HG02943 (cell line): ENCODE results near the gene CCDC183.
"Not testable (repeated sequence)": the region's sequence is repeated elsewhere in the genome, so short reads cannot be mapped to it uniquely, and the experiment has no call there.

ENCODE experiments used
- ATAC-seq: cut with Tn5 transposase; IDR thresholded peaks from one replicate; pipeline ENCODE4 v1.9.1; 2021; ENCODE audit warnings: mild to moderate bottlenecking, low read depth, moderate library complexity; ENCODE audit not compliant: unreplicated experiment

The CCDC183 gene

DNA sequence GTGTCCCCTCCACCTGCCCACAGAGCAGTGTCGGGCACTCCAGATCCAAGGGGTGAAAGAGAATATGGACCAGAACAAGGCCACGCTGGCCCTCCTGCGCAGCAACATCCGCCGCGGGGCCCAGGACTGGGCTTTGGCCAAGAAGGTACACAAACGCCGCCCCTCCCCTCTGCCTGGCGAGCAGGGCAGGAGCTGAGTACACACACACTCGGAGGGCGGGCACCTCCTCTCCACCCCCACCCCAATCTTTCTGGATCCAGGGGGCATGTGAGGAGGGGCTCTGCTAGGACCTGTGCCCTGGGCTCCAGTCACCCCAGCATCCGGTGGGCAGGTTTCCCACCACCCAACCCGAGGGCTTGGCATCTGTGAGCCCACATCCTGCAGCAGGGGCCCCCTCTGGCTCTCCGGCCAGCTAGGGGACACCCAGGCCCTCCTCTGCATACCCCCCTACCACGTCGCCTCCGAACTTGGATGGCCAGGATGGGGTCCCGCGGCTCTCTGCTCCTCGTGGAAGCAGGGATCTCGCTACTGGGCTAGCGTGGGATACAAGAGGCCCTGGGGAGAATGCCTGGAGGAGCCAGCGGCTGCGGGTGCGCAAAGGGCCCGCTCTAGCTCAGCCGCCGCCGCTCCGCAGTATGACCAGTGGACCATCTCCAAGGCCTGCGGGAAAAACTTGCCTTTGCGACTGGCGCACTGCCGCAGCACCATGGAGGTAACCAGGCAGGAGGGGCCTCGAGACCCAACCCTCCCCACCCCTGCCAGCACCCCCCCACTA, 3.1 kb downstream of the CCDC183 start:
- no peak for ATAC-seq

DNA sequence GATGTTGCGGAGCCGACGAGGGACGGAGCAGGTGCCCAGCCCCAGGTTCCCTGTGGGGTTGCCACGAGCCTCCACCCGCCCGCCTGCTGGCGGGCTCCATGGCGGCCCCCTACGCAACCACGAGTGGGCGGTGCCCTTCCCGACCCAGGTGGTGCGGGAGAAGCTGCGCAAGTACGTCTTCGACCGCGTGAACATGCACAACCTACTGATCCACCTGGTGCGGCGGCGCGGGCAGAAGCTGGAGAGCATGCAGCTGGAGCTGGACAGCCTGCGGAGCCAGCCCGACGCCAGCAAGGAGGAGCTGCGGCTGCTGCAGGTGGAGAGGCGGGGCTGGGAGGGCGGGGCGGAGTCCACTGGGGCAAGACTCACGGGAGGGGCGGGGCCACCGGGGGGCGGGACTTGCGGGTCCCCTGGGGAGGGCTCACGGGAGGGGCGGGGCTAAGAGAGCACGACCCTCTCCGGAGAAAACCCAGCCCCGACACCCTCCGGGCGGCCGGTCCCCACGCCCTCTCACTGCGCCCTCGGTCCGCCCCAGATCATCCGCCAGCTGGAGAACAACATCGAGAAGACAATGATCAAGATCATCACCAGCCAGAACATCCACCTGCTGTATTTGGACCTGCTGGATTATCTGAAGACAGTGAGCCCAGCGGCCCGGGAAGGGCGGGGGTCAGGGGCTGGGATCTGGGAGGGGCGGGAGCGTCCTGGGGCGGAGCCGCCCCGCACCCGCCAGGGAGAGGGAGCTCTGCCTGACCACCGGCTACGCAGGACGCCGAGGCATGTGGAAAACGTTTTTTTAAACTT, 3.9 kb downstream of the CCDC183 start:
- no peak for ATAC-seq

DNA sequence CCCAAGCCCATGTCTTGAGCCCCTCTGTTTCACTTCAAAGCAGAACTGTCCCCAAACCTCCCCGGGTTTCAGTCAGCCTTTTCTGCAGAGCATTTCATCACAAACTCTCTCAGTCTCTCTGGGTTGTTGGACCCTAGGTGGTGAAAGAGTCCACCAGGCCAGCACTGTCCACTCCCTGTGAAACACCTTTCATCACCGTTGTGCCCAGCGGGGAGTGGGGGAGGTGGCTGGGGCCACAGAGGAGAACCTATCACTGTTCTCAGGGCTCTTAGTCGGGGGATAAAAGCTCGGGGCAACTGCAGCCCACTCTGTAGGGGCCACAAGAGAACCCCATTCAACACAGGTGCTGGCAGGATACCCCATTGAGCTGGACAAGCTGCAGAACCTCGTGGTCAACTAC, 6.2 kb downstream of the CCDC183 start:
- ATAC-seq = no peak

DNA sequence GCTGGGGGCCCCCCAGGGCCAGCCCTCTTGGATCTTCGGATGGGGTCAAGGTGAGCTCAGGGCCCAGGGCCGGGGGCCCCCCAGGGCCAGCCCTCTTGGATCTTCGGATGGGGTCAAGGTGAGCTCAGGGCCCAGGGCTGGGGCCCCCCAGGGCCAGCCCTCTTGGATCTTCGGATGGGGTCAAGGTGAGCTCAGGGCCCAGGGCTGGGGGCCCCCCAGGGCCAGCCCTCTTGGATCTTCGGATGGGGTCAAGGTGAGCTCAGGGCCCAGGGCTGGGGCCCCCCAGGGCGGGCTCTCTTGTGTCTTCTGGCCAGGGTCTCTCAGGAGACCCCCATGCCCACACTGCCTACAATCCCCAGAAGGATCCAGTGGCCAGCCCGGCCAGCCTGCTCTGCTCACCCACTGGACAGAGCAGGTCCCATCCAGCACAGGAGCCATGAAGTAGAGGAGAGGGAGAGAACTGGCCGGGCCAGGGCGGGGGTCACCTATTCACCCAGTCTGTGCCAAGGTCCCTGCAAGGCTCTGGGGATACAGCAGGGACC, 6.9 kb downstream of the CCDC183 start:
- ATAC-seq = not testable (repeated sequence)

DNA sequence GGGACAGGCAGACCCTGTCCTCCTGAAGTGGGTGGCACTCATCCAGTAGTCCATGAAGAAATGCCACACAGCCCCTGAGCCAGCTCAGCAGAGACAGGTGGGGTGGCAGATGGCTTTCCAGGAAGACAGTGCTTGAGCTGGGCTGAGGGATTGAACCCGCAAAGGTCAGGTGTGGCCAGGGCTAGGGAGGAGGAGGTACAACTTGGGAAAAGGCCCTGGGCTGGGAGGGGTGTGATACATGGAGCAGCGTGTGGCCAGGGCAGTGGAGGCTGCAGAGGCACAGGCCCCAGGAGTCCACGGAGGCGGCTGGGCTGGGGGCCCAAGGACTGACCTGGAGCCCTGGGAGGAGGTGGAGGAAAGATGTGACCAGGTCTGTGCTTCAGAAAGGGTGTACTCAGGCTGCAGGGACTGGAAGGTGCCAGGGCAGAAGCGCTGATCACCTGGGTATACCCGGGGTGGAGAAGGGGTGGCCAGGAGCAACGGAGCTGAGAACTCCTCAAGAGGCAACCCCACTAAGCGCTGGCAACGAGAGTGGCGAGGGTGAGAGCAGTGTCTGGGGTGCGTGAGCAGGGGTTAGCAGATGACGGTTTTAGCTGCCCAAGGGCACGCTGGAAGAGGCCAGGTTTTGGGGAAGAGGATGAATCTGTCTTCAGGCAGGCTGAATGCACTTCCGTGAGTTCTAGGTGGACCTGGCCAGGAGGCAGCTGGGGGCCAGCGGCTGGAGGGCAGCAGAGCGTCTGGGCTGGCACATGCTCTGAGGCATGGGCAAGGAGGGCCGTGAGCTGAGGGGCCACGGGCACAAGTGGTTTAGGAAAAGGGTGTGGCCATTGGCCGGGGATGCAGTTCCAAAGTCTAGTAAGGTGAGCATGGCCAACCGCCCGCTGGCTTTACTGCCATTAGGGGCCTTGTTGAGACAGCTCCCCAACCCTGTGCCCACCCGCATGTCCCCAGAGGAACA, 7.7 kb downstream of the CCDC183 start:
- no peak for ATAC-seq

DNA sequence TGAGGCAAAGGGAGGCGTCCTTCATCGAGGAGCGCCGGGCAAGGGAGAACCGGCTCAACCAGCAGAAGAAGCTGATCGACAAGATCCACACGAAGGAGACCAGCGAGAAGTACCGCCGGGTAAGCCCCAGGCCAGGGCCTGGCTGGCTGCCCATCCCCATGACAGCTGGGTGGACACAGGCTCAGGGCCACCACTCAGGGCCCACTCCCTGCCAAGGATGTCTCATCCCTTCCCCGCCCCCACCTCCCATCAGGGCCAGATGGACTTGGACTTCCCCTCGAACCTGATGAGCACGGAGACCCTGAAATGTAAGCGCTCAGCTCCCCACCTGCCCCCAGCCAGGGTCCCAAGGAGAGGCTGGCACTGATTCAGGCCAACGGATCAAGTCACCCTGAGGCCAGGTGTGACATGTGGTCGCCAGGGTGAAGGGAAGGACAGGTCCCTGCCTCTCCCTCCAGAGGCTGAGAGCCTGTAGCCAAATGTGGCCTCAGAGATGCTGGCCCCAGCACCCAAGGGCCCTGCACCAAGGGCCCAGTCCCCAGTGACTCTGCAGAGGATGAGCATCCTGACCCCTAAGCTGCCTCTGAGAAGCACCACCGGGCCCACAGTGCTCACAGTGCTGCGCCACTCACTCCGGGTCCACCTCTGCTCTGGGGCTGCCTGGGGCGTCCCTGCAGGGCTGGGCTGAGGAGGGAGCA, 8.5 kb downstream of the CCDC183 start:
- no peak for ATAC-seq

DNA sequence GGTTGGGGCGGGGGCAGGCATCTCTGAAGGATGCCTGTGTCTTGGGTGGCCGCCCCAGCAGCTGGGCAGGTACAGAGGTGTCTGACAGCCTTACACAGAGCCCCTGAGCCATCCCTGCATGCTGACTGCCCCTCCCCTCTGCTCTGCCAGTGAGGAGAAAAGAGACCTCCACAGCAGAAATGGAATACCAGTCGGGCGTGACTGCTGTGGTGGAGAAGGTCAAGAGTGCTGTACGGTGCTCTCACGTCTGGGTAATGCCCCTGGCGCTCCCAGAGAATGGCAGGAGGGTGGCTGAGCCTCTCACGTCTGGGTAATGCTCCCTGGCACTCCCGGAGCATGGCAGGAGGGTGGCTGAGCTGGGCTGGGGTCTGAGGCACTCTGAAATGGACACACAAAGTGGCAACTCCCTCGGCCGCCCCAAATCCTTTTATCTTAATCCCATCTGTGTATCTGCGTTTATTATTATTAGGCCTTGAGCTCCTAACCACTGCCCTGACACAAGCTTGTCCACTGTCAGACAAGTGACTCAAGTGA, 9.1 kb downstream of the CCDC183 start:
- ATAC-seq = no peak

DNA sequence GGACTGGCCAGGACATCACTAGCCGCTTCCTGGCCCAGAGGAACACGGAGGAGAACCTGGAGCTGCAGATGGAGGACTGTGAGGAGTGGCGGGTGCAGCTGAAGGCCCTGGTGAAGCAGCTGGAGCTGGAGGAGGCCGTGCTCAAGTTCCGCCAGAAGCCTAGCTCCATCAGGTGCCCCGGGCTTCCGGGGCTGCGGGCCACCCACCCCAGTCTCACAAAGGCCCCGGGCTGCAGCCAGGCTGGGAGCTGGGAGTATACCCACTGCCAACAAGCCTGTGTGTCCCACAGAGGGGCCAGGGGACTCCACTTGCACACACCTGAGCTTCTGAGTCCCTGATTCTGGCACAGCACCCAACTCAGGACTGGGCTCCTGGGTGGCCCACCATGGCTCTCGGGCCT, 9.9 kb downstream of the CCDC183 start:
- no peak for ATAC-seq

DNA sequence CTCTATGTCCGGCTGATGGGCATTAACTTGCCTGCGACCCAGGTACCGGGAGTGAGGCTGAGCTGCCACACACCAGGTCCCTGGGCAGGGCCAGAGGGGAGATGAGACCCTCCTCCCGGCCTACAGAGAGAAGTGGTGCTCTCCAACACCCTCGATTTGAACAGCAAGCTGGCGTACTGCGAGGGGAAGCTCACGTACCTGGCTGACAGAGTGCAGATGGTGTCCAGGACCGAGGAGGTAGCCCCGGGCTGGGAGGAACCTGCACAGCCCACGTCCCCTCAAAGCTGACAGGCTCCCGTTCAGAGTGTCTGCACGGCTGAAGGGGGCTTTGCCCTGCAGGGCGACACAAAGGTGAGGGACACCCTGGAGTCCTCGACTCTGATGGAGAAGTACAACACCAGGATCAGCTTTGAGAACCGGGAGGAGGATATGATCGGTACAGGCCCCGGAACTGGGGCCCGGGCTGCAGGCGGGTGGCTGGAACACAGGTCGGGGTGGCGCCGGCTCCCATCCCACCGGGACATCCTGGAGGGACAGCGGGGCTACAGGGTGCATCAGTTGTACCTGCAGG, 10.6 kb downstream of the CCDC183 start:
- no peak for ATAC-seq

DNA sequence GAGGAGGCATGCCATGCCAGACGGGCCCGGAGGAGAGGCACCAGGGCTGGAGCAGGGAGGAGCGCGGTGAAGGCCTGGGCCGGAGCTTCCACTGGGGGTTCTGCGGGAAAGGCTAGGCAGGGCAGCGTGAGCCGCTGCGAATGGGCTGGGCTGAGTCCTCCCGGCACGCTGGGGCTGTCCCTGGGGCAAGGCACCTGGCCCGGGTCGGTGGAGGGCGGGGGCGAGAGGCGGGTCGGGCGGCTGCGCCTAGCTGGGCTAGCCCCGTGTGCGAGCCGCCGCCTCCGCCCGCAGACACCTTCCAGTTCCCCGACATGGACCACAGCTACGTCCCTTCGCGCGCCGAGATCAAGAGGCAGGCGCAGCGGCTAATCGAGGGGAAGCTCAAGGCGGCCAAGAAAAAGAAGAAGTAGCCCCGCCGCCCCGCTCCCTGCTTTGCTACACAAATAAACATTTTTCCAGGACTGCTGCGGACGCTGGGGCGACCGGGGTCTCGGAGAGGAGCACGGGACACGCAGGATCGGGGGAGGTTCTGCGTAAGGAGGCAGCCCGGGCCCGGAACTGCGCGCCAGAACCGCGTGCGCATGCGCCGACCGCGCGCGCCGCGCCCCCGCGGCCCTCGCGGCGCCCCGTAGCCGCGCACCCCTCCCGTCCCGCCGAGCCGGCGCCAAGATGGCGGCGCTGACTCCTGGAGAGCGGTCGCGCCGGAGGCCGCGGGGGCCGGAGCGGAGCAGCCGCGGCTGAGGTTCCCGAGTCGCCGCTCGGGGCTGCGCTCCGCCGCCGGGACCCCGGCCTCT, 11.3 kb downstream of the CCDC183 start, which contains the start of gene RABL6:
Gene RABL6 (plus strand): TSS at position 668 of the 794 bp plus-strand sequence. CDS start 249 bp downstream, outside the sequence.
- peak; percentile 87 for ATAC-seq

DNA sequence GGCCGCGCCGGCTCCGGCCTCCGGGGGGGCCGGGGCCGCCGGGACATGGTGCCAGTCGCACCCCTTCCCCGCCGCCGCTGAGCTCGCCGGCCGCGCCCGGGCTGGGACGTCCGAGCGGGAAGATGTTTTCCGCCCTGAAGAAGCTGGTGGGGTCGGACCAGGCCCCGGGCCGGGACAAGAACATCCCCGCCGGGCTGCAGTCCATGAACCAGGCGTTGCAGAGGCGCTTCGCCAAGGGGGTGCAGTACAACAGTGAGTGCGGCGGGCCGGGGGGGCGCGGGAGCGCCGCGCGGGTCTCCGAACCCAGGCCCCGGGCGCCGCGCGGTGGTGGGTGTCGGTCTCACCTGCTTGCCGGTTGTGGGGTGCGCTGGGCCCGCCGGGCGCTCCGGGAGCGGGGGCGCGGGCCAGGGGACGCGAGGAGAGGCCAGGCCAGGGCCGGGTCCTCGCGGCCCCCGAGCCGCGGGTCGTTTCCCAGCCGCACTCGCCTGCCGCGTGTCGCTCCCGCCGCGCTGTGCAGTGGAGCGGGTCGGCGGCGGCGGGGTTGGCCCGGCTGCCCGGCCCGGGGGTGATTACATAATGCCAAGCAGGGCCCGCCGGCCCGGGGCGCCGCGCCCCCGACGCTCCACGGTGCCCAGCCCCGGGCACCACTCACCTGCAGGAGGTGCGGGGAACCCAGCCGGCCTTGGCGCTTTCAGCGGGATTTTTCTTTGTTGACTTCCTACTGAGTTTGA, 12.1 kb downstream of the CCDC183 start:
- peak; percentile 21 for ATAC-seq

DNA sequence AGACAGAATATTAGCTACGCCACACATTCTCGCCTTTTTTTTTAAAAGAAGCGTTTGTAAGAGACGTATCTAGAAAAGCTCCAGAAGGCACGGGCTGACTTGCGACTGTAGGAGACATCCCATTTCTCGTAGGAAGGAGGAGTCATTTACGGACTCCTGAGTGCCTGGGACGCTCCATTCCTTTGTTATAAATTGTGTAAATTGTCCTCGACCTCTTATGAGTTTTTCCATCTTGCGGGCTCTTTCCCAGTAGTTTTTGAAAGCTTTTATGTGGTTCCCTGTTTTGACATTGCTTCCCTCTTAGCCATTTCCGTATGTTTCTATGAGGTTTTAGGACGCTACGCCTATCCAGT, 12.6 kb downstream of the CCDC183 start:
- ATAC-seq = no peak

DNA sequence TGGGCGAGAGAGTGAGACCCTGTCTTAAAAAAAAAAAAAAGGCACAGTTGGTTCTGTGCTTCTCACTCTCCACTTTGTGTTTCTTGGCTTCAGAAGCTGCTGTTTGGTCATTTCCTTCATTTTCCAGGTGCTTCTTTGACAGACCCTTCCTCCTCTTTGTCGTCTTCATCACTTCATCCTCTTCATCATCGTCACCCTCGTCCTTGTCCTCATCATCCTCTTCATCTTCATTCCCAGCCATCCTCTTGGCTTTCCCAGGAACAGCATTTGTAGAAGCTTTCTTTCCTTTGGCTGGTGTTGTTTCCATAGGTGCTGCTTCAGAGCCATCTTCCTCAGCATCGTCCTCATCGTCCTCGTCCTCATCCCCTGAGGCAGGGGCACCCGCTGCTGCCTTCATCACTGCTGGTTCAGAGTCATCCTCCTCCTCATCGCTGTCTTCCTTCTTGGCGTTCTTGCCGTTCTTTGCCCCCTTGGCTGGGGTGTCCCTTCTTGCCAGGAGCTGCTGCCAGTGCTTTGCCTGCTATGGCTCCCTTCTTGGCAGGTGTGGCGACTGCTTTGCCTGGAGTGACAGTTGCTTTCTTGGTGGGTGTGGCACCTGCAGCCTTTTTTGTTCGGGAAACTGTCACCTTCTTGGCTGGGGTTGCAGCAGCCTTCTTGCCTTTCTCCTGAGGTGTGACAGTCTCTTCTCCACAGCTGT, 18.7 kb downstream of the CCDC183 start:
- ATAC-seq = no peak

DNA sequence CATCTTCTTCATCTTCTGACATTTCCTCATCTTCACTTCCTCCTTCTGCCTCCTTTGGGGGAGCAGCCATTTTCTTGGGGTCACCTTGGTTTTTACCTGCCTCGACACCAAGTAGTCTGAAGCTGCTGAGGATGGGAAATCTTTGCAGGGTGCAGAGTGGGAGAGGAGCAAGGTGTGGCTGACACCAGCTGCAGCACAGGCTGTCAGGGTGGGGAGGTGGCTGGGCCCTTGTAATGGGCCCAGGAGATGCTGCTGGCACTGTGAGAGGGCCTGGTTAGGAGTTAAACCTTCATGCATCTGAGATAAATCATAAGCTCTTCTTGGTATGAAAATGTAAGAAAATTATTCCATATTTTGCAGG, 19.3 kb downstream of the CCDC183 start:
- ATAC-seq = no peak

DNA sequence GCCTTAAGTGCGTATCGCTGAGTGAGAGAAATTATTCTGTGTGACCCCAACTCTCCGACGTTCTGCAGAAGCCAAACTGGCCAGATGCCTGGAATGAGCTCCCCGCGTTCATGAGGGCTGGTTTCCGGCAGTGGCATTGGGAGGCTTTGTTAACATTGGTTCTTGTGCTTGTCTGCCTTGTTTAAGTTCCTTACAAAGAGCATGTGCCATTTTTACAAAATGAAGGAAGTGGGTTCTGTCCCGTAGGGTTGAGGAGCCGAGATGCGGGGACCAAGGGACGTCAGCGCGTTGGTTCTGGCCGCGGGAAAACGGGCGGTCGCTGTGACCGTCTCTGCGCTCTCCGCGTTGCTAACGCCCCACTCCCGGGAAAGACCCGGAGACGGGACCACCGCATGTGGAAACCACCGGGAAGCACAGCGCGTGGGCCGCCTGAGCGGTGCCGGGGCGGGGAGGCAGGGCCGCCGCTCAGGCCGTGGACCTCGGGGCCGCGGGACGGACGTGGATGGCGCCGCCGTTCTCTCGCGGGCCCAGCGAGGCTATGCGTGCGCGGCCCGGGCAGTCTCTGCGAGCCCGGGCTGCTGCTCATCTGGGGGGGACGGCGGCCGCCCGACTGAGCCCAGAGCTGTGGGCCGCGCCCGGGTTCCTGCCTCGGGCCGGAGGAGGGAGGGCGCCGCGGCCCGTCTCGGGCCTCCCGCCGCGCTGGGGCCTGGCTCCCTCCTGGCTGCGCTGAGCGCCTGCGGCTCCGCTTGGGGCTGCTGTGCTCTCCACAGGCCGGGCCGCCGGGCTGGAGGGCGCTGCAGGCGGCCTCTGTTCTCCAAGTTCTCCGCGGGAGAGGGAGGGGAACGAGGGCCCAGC, 25.1 kb downstream of the CCDC183 start:
- no peak for ATAC-seq

DNA sequence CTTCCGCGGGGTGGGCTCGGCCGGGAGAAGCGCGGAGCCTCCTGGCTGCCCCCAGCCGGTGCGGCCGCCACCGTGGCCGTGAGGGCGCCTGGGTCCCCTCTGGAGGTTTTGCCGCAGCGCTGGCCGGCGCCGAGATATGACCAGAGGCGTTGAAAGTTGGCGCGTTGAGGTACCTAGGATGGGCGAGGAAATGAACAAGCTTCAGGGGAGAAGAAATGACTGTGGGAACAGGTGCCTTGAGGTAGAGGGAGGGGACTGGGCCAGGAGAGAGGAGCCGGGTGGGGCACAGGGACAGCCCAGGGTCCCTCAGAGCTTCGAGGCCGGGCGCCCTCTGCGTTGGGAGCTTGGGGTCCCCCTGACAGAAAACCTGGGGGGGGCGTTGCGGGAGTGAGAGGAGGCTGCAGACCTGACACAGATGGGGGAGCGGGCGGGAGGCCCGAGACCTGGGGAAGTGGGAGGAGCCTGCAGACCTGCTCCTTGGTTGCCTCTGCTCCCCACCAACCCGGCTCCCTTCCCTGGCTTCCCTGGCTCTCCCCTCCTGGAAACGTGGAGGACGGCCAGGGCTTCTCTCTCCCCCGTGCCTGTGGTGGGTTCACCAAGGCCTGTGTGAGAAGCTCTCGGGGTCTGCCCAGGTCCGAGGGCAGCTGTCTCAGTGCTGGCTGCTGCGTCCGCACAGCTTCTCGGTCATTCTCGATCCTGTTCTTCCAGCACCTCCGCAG, 25.8 kb downstream of the CCDC183 start:
- ATAC-seq = no peak
